Measurements from ENCODE around the gene SCG5.

SCG5 gene

GRCh38 chr15:32723171-32723948, 81.8 kb downstream of the SCG5 start:
- no peak for DNase-seq (ENCODE audit: low spot score)

- no peak for DNase-seq (ENCODE audit: low spot score)
These were observed 88.3 kb downstream of the SCG5 start for GRCh38 chr15:32729700-32730395.

DNA sequence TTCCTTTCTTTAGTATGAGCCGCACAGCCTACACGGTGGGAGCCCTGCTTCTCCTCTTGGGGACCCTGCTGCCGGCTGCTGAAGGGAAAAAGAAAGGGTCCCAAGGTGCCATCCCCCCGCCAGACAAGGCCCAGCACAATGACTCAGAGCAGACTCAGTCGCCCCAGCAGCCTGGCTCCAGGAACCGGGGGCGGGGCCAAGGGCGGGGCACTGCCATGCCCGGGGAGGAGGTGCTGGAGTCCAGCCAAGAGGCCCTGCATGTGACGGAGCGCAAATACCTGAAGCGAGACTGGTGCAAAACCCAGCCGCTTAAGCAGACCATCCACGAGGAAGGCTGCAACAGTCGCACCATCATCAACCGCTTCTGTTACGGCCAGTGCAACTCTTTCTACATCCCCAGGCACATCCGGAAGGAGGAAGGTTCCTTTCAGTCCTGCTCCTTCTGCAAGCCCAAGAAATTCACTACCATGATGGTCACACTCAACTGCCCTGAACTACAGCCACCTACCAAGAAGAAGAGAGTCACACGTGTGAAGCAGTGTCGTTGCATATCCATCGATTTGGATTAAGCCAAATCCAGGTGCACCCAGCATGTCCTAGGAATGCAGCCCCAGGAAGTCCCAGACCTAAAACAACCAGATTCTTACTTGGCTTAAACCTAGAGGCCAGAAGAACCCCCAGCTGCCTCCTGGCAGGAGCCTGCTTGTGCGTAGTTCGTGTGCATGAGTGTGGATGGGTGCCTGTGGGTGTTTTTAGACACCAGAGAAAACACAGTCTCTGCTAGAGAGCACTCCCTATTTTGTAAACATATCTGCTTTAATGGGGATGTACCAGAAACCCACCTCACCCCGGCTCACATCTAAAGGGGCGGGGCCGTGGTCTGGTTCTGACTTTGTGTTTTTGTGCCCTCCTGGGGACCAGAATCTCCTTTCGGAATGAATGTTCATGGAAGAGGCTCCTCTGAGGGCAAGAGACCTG, 89.5 kb downstream of the SCG5 start:
- DNase-seq (ENCODE audit: low spot score), result no peak

- no peak for DNase-seq (ENCODE audit: low spot score)
These were observed 91.2 kb downstream of the SCG5 start for GRCh38 chr15:32732574-32733157.

- no peak for DNase-seq (ENCODE audit: low spot score)
These were observed 91.8 kb downstream of the SCG5 start for GRCh38 chr15:32733281-32733680.

GRCh38 chr15:32735989-32736700, 94.6 kb downstream of the SCG5 start:
- DNase-seq (ENCODE audit: low spot score), result no peak

DNA sequence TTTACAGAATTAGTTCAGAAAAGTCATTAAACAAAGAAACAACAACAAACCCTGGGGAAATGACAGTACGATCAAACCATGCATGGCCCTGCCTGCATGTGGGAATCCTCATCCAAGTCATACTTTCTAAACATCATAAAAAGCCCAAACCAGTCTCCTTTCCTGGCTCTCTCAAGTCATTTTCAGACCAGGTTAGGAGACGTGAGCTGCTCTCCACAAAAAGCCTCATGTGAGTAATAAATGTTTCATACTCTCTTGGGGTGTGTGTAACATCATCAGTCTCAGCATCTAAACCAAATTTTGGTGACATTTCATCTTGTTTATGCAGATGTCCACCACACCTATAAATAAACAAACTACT, 95.2 kb downstream of the SCG5 start:
- no peak for DNase-seq (ENCODE audit: low spot score)

- no peak for DNase-seq (ENCODE audit: low spot score)
These were observed 95.8 kb downstream of the SCG5 start for GRCh38 chr15:32737304-32737703.

DNA sequence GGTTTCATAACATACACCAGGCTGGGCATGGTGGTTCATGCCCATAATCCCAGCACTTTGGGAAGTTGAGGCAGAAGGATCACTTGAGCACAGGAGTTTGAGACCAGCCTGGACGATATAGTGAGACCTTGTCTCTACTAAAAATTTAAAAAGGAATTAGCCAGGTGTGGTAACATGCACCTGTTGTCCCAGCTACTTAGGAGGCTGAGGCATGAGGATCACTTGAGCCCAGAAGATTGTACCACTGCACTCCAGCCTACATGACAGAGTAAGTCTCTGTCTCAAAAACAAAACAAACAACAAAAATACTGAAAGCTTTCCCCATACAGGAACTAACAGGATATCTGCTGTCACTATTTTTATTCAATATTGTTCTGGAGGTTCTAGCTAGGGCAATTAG, 97.2 kb downstream of the SCG5 start:
- no peak for DNase-seq (ENCODE audit: low spot score)

DNA sequence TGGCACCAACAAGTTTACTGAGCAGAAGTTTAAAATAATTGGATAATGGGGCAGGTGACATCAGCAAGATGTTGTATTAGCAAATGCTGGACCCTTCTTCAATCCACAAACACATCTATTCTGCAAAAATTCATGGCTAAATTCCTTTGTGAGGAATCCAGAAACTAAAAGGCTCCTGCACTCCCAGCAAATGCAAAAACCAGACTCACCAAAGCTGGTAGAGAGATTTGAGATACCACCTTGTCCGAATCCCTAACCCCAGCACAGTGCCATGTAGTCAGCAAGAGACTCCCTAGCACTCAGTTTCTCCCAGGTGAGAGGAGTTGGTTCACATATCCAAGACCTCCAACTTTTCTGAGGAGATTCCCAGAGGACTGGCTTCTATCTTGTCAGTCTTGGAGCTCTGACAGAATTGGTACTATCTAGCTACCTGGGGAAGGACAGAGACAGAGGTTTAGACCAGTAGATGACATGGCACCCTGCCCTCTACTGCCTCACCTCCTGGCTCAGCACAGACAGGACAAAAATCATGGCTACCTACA, 98.1 kb downstream of the SCG5 start:
- DNase-seq (ENCODE audit: low spot score), result no peak

DNA sequence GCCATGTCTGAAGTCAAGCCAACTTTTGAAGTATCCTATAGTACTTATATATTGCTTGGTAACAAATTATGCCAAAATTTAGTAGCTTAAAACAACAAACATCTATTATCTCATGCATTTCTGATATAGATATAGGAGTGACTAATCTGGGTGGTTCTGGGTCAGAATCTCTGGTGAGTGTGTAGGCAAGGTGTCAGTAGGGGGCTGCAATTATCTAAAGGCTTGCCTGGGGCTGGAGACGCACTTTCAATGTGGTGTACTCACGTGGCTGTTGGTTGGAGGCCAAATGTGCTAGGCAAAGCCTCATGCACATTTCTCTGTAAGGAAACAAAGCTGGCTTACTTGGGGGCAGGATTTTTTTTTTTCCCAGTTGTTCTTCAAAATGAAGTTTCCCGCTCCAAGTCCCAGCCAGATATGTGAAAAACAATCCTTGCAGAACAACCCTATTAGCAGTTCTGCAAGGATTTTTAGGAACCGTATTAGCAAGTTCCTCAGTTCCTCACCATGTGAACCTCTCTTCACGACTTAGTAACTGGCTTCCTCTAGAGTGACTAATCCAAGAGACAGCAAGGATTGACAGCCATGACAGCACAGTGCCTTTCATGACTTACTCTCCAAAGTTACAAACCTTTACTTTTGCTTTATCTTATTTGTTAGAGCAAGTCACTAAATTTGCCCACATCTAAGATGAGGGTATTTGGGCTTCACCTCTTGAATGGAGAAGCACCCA, 102.1 kb downstream of the SCG5 start:
- DNase-seq (ENCODE audit: low spot score), result no peak

DNA sequence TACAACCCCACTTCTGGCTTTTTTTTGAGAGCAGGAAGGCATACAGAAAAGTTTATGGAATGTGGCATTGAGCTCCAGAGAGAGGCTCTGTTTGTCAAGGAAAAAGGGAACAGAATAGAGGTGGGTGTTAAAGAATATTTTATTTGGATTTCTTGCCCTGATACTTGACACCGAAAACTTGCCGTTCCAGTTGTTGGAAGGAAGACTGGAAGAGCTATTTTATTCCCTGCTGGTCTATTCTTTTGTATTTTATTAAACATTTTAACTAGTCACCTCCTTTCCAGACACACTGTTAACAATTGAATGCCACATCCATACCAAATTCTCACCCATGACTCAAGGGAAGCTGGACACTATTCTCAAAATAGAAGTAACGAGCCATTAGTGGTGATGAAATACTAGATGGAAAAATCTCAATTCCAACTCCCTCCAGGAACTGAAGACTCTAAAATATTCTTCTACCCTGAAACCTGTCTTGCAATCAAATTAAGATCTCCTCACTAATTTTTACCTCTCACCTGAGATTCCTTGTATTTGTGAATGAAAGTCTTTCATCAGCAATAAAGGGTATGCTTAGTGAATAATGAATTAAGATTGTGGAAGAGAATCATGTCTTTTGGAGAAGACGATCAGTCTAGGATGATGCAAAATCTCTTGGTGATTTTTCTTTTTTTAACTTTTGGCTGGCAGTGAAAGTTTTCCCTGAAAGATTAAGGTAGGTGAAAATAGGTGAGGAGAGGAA, 104.8 kb downstream of the SCG5 start:
- DNase-seq (ENCODE audit: low spot score), result no peak
